ENCODE results near the gene NEIL3. TPM values are rescaled to one million over a fixed set of nuclear protein-coding genes. Genes with fewer than 3 reads are reported as not detected.

NEIL3 gene
- total and polyA plus RNA-seq, 3 donors from 2014 or later: 2.0 to 2.7 (median 2.0) TPM

GRCh38 chr4:177405508-177405907 is 95.8 kb downstream of the NEIL3 start:
- Histone ChIP-seq H3K27me3 (no peaks in the 10 kb centered on the region), H3K4me3 (no peak overlapping the region), H3K36me3 (ENCODE audit: low read depth, missing control alignments) (no peaks in the 10 kb centered on the region), H3K4me1 (no peaks in the 10 kb centered on the region), H3K27ac (no peak overlapping the region), H3K9me3 (no peaks in the 10 kb centered on the region)
- no peak for DNase-seq
- intact Hi-C loops (cut with DNase I; ENCODE audit: low total_unique reads): no loop called here
- TF ChIP-seq CTCF (IDR thresholded peaks at IDR 0.05) (no peak), POLR2A (IDR thresholded peaks at IDR 0.05) (no peak)
- WGBS, 2 donors: 76 to 84% methylated on average over 2 of the region's 2 CpGs

- Histone ChIP-seq H3K9me3 (no peaks in the 10 kb centered on the region), H3K27me3 (no peaks in the 10 kb centered on the region), H3K36me3 (ENCODE audit: low read depth, missing control alignments) (no peaks in the 10 kb centered on the region), H3K4me3 (peak overlapping the region; percentile 15 to 27), H3K4me1 (no peaks in the 10 kb centered on the region), H3K27ac (no peak overlapping the region)
- DNase-seq: peak; percentile 26
- intact Hi-C loops (cut with DNase I; ENCODE audit: low total_unique reads): no loop called here
- TF ChIP-seq CTCF (IDR thresholded peaks at IDR 0.05) (no peak), POLR2A (IDR thresholded peaks at IDR 0.05) (no peak)
- WGBS, 2 donors: 68 to 84% methylated on average over 25 of the region's 25 CpGs
Measured at GRCh38 chr4:177408023-177408422, 98.3 kb downstream of the NEIL3 start.

GRCh38 chr4:177410566-177410965 is 100.9 kb downstream of the NEIL3 start:
- Histone ChIP-seq H3K27me3 (no peaks in the 10 kb centered on the region), H3K36me3 (ENCODE audit: low read depth, missing control alignments) (no peaks in the 10 kb centered on the region), H3K4me3 (no peak overlapping the region), H3K9me3 (no peaks in the 10 kb centered on the region), H3K27ac (no peak overlapping the region), H3K4me1 (no peaks in the 10 kb centered on the region)
- intact Hi-C loops (cut with DNase I; ENCODE audit: low total_unique reads): no loop called here
- DNase-seq: no peak
- TF ChIP-seq CTCF (IDR thresholded peaks at IDR 0.05) (no peak), POLR2A (IDR thresholded peaks at IDR 0.05) (no peak)

- Histone ChIP-seq H3K36me3 (ENCODE audit: low read depth, missing control alignments) (no peaks in the 10 kb centered on the region), H3K27me3 (no peaks in the 10 kb centered on the region), H3K4me3 (no peak overlapping the region), H3K4me1 (no peaks in the 10 kb centered on the region), H3K27ac (no peak overlapping the region), H3K9me3 (no peaks in the 10 kb centered on the region)
- intact Hi-C loops (cut with DNase I; ENCODE audit: low total_unique reads): no loop called here
- no peak for TF ChIP-seq CTCF (IDR thresholded peaks at IDR 0.05)
- no peak for TF ChIP-seq POLR2A (IDR thresholded peaks at IDR 0.05)
- 76 to 91% methylated on average over 5 of the region's 5 CpGs for WGBS, 2 donors
- no peak for DNase-seq
Measured at GRCh38 chr4:177411996-177412395, 102.3 kb downstream of the NEIL3 start.

Other genes with a start within 250 kb of the NEIL3 start
- gene AGA, start 132.6 kb downstream of the NEIL3 start, total RNA-seq: 10 to 100 TPM; 24.0 to 50.2 TPM
- 39.0 TPM for gene AGA, start 132.6 kb downstream of the NEIL3 start, polyA plus RNA-seq (ENCODE audit: insufficient read depth, low read depth, low replicate concordance)

Data from testis (tissue), 3 donors.